Activated CD4-positive, alpha-beta T cell treated with anti-CD3 and anti-CD28 coated beads, Interleukin-2, amount 50 U/mL, for 4 hours (primary cell): ENCODE data around the gene XYLB.

ENCODE experiments used
- DNase-seq, 2 experiments: peaks; one replicate each; pipeline ENCODE4 v3.0.0-alpha.2; 2020

The XYLB gene

DNA sequence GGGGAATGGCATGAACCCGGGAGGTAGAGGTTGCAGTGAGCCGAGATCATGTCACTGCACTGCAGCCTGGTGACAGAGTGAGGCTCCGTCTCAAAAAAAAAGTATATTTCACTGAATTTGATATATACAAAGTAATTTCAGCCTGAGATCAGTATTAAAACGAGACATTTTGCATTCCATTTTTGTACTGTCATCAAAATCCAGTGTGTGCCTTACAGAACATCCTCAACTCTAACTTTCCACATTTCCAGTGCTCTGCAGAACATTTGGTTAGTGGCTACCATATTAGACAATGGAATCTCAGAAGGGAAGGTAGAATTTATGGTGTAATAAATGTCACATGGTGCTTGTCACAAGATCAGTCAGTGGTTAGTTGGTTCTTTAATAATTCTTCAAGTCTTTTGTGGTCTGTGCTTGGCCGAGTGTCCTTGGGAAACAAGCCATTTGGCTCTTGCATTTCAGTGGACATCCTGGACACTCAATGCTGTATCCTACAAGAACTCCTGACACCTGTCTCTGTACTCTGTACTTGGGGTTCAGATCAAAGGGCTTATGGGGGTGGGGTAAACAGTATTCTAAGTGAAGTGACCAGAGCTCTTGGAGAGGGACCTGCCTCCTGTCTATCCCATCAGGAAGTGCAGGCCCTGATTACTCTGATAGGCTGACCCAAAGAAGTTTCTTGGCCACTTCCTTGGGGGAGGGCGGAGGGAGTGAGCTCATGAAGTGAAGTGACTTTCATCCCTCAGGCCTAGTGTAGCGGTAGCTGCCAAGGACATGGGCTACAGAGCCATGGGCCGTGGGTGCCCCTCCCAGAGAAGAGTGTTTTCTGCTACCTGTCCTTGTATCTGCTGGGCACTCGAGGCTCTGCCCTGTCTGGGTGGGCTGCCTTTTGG, 110.8 kb downstream of the XYLB start:
- DNase-seq = no peak

DNA sequence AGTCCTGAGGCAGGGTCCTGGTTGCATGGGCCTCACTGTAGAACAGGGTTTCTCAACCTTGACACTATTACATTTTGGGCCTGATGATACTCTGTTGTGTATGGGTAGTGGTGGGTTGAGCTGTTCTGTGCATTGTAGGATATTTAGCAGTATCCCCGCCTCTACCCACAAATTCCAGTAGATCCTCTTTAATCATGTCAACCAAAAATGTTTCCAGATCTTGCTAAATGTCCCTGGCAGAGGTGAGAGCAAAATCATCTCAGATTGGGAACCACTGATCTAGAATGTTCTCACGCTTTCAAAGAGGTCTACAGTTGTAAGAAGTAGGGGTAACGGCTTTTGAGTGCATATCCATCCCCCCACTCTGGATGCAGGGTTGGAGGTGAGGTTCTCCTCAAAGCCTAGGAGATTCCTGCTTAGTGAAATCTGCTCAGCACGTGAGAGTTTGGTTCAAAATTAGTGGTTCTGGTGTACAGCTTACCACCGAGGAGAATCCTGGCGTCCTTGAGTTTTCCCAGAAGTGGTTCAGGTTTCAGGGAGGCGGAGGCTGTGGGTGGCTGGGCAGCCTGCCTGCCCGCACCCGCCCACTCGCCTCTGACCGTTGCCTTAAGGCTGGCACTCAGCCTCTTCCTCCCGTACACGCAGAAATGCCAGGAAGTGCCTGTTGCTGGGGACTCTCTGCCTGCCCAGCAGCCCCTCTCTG, 112.4 kb downstream of the XYLB start:
- DNase-seq = no peak

DNA sequence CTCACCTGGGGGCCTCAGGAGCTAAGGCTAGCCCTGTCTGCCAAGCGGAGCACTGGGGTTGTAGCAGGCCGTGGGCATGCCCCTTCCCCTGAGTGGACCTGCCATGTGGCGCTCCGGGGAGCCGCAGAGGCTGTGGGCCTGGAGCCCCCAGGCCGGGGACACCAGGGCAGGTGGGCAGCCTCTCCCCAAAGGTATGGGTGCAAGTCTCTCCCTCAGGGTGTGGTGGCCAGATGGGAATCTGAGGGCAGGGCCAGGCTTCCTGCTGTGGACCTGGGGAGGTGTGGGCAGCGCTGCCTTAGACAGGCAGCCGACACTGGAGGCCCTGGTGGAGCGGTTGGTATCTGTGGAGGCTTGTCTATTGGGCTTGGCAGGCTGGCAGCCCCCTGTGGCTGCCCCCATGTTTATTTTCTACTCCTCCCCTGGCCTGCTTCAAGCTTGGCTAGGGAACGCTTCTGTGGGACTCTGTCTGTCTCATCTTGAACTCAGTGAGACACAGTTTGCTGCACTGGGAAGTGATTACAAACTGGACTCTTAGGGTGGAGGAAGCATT, 113.0 kb downstream of the XYLB start:
- DNase-seq = no peak

DNA sequence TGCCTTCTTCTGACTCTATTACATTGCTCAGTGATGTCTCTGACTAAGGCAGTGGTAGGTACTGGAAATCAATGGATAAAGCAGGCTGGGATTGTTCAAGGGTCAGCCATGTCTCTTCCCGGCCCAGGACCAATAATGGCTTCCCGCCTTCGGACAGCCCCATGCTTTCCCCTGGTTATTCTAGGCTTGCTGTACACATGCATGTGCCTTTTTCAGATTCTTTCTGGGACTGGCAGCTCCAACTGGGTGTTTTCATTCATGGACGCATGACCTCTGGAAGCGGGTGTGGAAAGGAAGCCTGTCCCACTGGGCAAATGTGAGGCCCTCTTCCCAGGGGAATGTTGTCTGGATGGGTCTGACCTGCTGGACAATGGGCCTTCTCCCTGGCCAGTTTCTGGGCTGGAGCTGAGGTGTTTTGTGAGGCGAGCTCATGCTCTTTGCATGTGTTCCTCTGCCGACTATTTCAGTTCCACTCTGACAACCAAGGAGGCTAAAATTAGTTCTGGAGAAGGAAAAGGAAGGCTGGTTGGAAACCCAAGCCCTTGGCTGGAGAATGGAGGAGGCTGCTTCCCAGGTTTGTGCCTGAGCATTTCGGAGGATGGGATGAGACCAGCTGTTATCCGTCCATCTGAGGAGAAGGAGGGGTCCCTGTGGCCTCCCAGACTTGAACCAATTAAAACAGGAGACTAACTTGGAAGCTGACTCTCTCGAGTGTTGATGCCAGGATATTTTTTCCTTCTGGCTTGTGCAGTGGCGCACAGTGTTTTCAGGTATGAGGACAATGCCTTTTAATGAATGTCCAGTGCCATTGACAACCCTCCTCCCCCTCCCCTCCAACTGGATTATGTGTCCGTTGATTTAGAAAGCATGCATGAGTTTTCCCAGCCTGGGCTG, 114.0 kb downstream of the XYLB start:
- no peak for DNase-seq
